GM19328 (cell line): ENCODE results near the gene ANO1.

Experiments used
- ATAC-seq: cut with Tn5 transposase; IDR thresholded peaks from one replicate; pipeline ENCODE4 v1.9.1; 2021; ENCODE audit warnings: mild to moderate bottlenecking, moderate library complexity; ENCODE audit not compliant: unreplicated experiment

Gene ANO1

DNA sequence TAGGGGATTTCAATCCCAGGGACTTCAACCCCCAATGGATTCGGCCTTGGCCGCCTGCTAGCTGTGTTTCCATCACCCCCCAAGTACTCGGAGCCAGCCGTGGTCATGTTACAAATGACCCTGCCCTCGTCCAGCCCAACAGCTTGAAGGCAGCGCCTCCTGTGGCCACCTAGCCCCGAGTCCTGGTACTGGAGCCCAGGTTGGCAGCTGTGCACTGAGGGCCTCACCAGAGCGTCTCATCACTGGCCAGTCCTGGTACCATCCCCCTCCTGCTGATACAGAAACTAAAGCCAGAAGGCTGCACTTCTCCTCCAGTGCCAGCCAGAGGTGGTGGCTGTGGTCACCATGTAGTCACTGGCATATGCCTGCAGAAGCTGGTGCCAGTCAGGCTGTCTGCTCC, 80.1 kb downstream of the ANO1 start:
- no peak for ATAC-seq

DNA sequence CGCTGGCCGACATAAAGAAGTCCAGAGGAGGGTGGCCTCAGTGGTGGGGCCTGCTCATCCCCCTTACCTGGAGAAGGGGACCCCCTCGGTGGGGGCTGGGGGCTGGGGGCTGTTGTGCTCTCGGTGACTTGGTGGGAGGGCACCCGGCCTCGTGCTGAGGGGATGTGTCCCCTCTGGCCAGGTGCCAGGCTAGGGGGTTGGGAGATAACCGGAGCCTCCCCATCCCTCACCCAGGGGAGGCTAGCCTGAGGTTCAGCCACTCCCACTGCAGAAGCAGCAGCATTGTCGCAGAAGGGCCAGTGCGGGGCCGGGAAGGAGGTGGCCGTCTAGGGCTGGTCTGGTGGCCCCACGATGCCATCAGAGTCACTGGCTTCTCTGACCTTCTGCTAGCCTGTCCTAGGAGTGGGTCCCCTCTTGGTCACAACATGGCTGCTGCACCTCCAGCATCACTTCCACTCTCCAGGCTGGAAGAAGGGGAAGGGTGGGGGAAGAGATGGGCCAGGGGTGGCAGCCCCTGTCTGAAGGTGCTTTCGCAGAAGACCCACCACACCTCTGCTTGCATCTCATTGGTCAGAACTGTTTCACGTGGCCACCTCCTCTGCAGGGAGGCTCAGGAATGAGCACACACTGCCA, 80.8 kb downstream of the ANO1 start:
- no peak for ATAC-seq

DNA sequence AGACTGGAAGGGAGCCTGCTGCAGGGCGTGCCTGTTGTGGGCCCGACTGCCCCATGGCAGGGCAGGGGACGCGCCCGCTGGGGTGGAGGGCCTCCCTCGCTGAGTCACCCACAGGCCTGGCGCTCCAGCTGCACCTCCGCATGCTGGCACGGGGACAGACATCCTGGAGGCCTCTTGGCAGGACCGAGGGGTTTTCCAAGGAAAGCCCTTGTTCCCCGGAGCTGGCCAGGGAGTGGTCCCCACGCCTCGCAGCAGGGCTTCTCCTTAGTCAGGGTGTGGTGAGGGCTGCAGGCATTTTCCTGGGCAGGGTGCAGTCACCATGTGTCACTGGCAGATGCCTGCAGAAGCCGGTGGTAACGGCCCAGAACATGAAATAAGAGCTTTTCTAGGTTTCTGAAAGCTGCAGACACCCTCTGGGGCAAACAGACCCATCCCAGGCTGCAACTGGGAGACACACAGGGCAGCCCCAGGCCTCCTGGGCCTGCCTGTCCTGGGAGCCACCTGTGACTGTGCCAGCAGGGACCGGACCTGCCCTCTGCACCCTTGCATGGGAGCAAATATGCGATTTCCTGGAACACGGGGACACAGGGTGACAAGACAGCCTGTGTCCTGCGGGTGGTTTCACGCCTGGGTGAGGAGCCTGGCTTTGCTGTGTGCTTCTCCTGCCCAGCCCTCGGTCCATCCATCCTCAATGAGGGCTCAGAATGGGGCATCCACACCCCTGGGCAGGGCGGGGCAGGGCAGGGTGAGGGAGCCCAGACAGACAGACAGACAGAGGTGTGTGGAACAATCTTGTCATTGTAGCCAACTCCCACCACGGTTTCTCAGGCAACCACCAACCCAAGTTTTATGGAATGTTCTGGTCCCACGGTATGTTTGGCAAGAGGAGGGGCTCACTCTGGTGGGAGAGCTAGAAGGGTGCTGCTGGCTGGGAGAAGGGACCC, 81.8 kb downstream of the ANO1 start:
- ATAC-seq, result no peak

DNA sequence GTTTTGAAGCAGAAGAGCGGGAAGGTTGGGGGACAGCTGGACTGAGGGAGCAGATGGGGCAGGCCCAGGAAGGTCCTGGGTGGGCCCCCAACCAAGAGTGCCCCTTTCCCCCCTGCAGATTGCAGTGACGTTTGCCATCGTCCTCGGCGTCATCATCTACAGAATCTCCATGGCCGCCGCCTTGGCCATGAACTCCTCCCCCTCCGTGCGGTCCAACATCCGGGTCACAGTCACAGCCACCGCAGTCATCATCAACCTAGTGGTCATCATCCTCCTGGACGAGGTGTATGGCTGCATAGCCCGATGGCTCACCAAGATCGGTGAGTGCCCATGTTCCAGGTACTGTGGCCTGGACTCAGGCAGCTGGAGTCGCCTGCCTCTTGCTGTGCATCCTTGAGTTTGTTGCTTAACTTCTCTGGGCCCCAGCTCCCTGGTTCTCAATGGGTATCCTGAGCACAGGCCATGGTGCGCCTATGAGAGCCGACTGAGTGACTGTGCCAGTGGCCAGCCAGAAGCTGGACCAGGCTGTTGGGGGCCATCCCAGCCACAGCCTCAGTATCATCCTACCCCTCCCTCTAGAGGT, 83.0 kb downstream of the ANO1 start:
- ATAC-seq, result no peak

DNA sequence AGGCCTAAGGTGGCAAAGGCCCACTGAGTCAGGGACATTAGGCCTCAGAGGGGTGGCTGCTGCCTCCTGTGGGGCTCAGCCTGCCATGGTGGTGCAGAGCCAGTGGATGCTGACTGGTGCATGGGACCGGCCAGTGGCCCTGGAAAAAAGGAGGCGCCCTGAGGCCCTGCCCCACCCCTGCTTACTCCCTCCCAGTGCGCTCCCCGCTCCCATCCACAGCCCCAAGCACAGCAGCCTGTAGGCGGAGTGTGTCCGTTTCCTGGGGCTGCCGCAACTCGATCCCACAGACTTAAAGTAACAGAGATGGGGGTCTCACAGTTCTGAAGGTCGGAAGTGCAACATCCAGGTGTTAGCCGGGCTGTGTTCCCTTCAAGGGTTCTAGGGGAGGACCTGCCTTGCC, 86.6 kb downstream of the ANO1 start:
- no peak for ATAC-seq

DNA sequence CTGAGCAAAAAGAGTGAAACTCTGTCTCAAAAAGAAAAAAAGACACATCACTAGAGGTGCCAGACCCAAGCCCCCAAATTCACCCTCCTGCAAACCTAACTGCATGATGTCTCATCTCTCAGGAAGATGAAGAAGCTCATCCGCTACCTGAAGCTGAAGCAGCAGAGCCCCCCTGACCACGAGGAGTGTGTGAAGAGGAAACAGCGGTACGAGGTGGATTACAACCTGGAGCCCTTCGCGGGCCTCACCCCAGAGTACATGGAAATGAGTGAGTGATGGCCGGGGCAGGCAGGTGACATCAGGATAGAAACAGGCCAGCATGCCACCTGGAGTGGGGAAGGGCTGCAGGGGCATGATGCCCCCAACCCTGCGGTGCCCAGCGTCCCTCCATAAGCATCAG, 89.0 kb downstream of the ANO1 start:
- no peak for ATAC-seq

DNA sequence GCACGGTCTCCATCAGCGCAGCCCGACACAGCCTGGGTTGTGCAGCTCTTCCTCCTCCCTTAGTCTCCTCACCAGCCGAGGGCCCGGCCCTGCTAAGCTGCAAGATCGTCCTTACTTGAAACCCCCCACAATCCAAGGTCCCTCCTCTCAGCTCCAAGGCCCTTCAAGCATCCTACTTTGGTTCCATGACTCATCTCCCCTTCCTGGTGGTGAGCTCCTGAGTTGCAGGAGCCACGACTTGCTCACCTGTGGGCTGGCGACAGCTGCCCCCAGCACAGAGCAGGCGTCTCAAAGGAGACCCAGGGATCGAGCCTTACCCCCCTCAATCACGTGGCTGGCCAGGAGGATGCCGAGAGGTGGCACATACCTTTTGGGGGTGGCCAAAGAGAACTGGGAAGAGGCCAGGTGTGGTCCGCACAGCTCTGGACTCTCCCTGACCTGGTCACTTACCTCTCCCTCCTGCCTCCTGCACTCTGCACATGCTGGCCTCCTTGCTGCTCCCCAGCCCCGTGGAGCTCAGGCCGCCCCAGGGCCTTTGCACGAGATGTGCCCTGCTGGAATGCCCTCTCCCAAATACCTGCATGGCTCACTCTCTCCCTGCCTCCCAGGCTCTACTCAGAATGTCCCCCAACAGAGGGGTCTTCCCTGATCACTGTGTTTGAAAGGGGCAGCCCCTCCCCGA, 89.7 kb downstream of the ANO1 start:
- ATAC-seq, result no peak

DNA sequence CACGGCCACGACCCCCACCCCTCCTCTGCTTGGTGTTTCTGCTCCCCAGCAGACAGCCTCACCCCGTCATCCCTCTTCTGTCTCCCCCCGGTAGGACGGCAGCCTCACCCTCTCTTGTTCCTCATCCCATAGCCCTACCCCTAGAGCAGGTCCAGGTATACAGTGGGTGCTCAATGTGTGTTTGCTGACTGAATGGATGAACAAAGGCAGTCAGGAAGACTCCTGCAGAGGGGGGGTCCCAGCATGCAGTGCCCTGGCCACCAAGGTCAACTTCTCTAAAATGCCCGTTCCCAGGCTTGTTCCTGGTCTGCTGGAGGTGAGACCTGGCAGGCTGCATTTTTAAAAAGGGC, 90.3 kb downstream of the ANO1 start:
- ATAC-seq, result no peak

DNA sequence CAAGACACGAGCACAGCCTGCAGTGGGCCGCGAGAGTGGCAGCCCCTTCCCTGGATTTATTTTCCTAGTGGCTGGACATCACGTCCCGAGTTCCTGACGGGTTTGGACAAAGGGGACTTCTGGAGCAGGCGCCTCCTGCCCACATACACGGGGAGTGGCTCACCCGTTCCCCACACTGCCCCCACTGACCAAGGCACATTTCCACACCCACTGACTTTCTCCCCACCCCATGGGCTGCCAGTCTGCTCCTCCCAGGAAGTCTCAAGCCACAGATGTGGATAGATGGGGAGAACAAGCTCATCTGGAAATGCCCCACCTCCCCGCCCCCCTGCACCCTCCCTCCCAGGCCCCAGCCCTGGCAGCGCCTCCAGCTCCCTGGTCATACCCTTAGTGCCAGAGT, 91.0 kb downstream of the ANO1 start:
- no peak for ATAC-seq

DNA sequence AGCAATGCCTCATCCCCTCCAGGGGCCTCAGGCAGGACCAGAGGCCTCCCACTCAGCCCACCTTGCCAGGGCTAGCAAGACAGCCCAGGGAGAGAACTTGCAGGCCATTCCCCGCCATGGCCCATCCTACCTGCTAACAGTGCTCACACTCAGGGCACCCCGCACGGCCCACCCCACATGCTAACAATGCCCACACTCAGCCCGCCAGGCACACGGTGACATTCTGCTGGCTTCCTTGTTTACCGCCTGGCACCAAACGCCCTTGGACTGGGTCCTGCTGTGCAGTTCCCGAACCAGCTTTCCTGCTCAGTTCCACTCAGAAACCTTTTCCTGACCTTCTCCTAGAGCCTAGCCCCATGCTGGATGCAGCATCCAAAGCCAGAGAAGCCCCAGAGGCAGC, 91.5 kb downstream of the ANO1 start:
- no peak for ATAC-seq

DNA sequence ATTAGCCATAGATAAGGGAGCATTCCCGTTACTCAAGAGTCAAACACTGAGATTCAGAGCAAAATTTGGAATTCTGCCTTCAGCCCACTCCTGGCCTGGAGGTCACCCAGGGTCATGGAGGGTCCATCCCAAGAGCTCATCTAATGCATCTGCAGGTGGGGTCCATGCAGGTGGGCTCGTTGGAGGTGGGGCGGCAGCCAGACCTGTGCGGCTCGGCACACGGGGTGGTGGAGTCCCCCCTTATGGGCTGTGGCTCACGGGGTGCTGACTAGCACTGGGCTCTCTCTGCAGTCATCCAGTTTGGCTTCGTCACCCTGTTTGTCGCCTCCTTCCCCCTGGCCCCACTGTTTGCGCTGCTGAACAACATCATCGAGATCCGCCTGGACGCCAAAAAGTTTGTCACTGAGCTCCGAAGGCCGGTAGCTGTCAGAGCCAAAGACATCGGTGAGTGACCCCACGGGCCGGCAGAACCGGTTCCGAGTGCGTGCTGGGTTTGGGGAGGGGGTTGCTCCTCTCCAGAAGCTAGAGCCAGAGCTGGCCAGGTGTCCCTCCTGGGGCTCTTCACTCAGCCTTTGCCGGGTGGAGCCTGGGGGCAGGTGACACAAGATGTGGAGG, 92.6 kb downstream of the ANO1 start:
- no peak for ATAC-seq

DNA sequence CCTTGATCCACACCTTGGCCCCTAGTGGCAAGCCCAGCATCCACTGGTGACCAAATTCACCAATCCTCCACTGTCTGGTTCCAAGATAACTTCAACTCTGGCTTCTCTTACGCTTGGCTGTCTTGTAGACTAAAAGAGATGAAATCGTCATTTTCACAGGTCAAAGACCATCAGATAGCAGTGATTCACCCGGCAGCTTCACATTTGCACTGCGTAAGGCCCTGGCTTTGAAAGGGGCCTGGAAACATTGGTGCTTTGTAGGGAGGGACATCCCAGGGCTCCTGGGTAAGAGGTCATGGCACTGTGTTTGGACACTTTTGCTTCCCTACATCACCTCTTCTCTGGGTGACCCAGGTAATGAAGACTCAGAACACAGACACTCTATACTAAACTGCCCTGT, 94.9 kb downstream of the ANO1 start:
- no peak for ATAC-seq

DNA sequence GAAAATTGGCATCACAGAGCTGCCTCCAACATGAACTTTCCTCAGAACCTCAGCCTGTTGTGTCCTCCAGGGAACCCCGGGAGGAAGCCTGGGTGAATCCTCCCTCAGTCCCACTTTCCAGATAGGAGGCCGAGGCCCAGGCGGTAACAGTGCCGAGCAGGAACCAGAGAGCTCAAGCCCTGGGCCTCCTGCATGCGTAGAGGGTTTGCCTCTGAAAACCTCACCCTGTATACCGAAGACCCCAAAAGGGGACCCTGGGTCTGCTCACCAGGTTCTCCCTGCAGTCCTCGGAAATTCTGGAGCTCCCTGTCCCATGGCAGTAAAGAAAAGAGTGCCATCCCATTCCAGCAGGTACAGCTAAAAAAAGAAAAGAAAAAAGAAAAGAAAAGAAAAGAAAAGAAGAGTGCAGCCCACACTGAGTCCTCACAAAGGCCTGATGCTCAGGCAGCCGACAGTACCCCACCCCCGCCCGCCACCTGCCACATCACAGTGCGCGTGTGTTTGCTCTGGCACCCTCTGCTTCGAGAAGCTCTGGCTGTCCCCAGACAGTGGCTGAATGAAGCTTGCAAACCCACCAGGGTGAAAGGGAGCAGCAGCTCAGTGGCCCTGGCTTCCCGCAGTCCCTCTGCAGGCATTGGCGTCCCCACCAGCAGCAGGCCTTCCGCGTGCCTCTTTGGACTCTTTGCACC, 96.6 kb downstream of the ANO1 start:
- no peak for ATAC-seq

DNA sequence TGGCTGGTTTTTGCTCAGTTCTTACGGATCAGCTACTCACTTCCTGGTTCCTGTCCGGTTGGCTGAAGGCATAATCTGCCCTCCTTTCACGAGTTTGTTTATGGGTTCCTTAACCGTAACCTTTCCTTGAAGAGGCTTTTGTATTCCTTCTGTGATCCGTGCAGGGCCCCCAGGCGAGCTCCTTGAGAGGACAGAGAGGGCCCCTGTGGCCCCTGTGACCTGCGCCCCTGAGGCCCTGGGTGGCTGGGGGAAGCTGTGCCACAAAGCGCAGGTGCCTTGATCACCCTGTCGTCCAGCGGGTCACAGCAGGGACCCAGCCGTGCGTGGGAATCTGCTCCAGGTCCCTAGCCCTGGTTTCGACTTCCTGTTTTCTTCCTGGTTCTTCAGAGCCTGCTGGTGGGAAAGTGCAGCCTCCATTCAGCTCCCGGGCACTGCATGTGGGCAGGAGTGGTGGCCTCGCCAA, 97.2 kb downstream of the ANO1 start:
- no peak for ATAC-seq

DNA sequence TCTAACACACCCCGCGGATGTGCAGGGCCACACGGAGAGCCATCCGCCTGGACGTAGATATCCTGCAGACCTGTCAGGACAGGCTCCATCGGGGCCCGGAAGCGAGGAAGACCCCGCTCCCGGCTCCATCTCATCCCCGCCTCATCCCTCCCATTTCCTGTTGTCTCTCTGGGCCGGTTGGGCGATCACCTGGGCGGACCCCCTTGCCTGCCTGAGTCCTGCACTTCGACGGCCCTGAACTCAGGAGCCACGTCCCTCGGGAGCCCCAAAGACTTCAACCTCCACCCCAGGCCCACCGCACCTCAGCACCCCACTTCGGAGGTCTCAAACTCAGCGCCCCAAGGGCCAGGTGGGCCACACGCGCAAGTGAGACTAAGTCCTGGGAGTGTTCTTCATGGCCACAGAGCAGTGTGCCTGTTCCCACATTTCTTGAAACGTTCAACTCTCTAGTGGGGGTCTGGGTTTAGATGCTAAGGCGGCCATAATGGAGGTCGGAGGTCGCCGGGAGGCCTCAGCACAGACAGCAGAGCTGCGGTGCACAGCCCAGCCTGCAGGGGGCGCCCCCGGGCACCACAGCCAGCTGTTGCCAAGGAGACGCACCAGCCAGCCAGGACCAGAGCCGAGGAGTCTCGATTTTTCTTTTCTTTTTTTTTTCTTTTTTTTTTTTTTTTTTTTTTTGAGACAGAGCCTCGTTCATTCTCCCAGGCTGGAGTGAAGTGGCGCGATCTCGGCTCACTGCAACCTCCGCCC, 99.0 kb downstream of the ANO1 start:
- no peak for ATAC-seq

DNA sequence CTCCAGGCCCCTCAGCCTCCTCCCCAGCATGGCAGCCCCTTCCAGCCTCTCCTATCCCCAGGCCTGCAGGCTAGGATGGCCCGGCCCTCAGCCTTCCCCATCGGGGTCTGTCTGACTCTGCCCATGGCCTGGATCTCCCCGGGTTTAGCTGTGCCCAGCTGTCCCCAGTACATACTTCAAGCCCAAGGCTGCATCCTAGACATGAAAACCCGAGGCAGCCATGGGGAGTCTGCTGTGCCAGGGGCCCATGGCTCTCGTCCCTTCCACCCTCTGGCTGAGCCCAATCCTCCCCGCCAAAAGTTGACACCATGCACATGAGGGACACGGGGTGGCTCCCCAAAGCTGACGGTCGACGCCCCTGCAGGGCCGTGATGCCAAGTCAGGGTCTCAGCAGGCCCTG, 102.8 kb downstream of the ANO1 start:
- no peak for ATAC-seq

DNA sequence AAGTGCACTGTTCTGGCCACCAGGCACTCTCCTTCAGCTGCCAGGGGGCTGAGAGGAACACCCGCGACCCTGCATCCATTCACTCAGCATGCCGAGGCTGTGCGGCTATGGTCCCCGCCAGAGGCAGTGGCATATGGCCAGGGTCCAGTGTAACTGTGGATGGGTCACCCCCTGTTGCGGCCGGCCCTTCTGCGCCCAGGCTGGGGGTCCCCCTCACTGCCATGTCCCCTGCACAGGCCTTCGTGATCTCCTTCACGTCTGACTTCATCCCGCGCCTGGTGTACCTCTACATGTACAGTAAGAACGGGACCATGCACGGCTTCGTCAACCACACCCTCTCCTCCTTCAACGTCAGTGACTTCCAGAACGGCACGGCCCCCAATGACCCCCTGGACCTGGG, 104.1 kb downstream of the ANO1 start:
- no peak for ATAC-seq

DNA sequence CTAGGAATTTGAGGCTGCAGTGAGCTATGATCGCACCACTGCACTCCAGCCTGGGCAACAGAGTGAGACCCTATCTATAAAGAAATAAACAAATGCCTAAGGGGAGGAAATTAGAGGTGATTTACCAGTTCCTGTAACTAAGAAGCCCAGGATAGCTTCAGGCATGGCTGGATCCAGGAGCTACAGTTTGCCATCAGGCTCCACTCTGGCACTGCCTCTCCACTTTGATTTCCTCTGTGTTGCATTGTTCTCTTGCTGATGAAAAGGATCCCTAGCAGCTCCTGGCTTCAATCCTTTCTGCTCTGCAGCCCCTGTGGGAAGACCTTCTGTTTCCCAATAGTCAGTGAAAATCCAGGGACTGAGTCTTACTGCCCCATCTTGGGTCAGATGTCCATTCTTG, 104.9 kb downstream of the ANO1 start:
- no peak for ATAC-seq

DNA sequence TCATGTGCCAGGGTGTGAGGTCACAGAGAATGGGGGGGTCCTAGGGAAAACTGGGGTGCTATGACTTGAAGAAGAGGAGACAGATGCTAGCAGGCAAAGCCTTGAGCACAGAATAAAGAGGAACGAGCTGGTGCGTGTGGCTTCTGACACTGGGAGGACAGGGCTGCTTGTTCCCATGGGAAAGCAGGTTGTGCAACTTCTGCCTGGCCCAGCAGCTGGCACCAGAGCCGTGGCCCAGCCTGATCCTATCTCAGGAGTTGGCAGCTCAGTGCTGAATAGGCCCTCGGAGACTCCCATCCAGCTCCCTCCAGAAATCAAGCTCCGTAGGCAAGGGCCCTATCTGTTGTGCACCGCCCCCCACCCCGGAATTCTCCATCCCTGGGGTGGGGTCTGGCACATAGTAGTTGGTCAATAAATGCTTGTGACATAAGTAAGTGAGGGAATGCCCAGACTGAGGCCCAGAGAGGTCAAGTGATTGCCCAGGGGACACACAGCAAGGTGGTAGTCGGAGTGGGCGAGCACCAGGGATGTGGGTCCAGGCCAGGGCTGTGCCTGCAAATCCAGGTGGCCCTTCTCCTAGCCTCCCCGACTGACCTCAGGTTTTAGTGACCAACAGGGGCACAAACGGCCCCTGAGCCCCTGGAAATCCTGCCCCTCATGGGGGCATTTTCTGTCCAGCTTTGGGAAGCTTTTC, 105.5 kb downstream of the ANO1 start:
- no peak for ATAC-seq
